ENCODE data around the gene ING4.
"Not testable (repeated sequence)": the region's sequence is repeated elsewhere in the genome, so short reads cannot be mapped to it uniquely, and the experiment has no call there.

ING4 gene
- 11.3 to 61.1 (median 22.2) reads per million in 9 experiments for total RNA-seq

- no peaks in the 10 kb centered on the region for H3K27me3 Mint-ChIP-seq
- peak within 1 kb of the TSS; percentile 98 for H3K27ac Mint-ChIP-seq
- no peaks in the 10 kb centered on the region for H3K9me3 Mint-ChIP-seq
- DNase-seq (peak; percentile 95 to 96 (median 95)), ATAC-seq (replicated peaks) (peak; percentile 99)
- H3K4me3 Mint-ChIP-seq: peak within 1 kb of the TSS; percentile 98 to 99
- H3K4me1 Mint-ChIP-seq (ENCODE audit: low read depth in 2 of 2): peaks cover 16 to 20% of the 10 kb centered on the region in 2 donors
- H3K36me3 Mint-ChIP-seq (ENCODE audit: insufficient read depth): peaks cover 31% of the 10 kb centered on the region
Observed at GRCh38 chr12:6662906-6663742, at the start of gene ING4. Gene ING4 (minus strand): TSS chr12:6663119. CDS start chr12:6663101, 18 bp downstream.

- peak overlapping the region; percentile 84 to 90 for H3K4me3 Mint-ChIP-seq
- peak overlapping the region; percentile 89 to 90 for H3K27ac Mint-ChIP-seq
- ATAC-seq (replicated peaks): peak; percentile 35
- no peaks in the 10 kb centered on the region for H3K9me3 Mint-ChIP-seq
- peak in 1 of 3 experiments; percentile 23 for DNase-seq
- H3K36me3 Mint-ChIP-seq (ENCODE audit: insufficient read depth): peaks cover 5% of the 10 kb centered on the region
- peaks cover 4 to 7% of the 10 kb centered on the region in 2 donors for H3K4me1 Mint-ChIP-seq (ENCODE audit: low read depth in 2 of 2)
- peaks cover 15 to 29% of the 10 kb centered on the region in 2 donors for H3K27me3 Mint-ChIP-seq
Observed at GRCh38 chr12:6708960-6709394, 46.1 kb upstream of the ING4 start.

- H3K9me3 Mint-ChIP-seq; H3K36me3 Mint-ChIP-seq (ENCODE audit: insufficient read depth); DNase-seq; ATAC-seq (replicated peaks); H3K4me3 Mint-ChIP-seq; H3K4me1 Mint-ChIP-seq (ENCODE audit: low read depth in 2 of 2); H3K27ac Mint-ChIP-seq: not testable (repeated sequence)
- peaks cover 21 to 36% of the 10 kb centered on the region in 2 donors for H3K27me3 Mint-ChIP-seq
Observed at GRCh38 chr12:6708351-6708750, 45.4 kb upstream of the ING4 start.

GRCh38 chr12:6703631-6704030, 40.7 kb upstream of the ING4 start:
- Mint-ChIP-seq H3K9me3 (no peaks in the 10 kb centered on the region), H3K4me1 (ENCODE audit: low read depth in 2 of 2) (peaks cover 12 to 18% of the 10 kb centered on the region in 2 donors), H3K4me3 (no peak overlapping the region), H3K27me3 (peaks cover 60 to 67% of the 10 kb centered on the region in 2 donors), H3K36me3 (ENCODE audit: insufficient read depth) (peaks cover 3% of the 10 kb centered on the region), H3K27ac (no peak overlapping the region)
- ATAC-seq (replicated peaks): no peak
- no peak for DNase-seq

GRCh38 chr12:6701078-6701768, 38.3 kb upstream of the ING4 start:
- peak overlapping the region in 1 of 2 donors; percentile 11 for H3K27ac Mint-ChIP-seq
- H3K9me3 Mint-ChIP-seq: no peaks in the 10 kb centered on the region
- H3K4me3 Mint-ChIP-seq: peak overlapping the region; percentile 51 to 80
- no peak for DNase-seq
- peaks cover 12 to 22% of the 10 kb centered on the region in 2 donors for H3K4me1 Mint-ChIP-seq (ENCODE audit: low read depth in 2 of 2)
- no peak for ATAC-seq (replicated peaks)
- H3K27me3 Mint-ChIP-seq: peaks cover 67 to 85% of the 10 kb centered on the region in 2 donors
- peaks cover 6% of the 10 kb centered on the region for H3K36me3 Mint-ChIP-seq (ENCODE audit: insufficient read depth)

- DNase-seq (peak; percentile 43 to 48 (median 46)), ATAC-seq (replicated peaks) (peak; percentile 80)
- Mint-ChIP-seq H3K27ac (peak within 1 kb of the TSS in 1 of 2 donors; percentile 11), H3K4me3 (peak within 1 kb of the TSS; percentile 66 to 80), H3K36me3 (ENCODE audit: insufficient read depth) (peaks cover 3% of the 10 kb centered on the region), H3K4me1 (ENCODE audit: low read depth in 2 of 2) (peaks cover 12 to 22% of the 10 kb centered on the region in 2 donors), H3K27me3 (peaks cover 67 to 83% of the 10 kb centered on the region in 2 donors), H3K9me3 (no peaks in the 10 kb centered on the region)
Observed at GRCh38 chr12:6700646-6701051, 37.7 kb upstream of the ING4 start, which contains the start of gene PIANP. Gene PIANP (minus strand): TSS chr12:6700815. CDS start chr12:6698061, 2,754 bp downstream.

GRCh38 chr12:6699989-6700645, 37.2 kb upstream of the ING4 start:
- Mint-ChIP-seq H3K4me3 (peak overlapping the region; percentile 63 to 66), H3K27me3 (peaks cover 63 to 78% of the 10 kb centered on the region in 2 donors), H3K36me3 (ENCODE audit: insufficient read depth) (peaks cover 3% of the 10 kb centered on the region), H3K9me3 (no peaks in the 10 kb centered on the region), H3K4me1 (ENCODE audit: low read depth in 2 of 2) (peaks cover 12 to 22% of the 10 kb centered on the region in 2 donors), H3K27ac (no peak overlapping the region)
- peak; percentile 48 for ATAC-seq (replicated peaks)
- no peak for DNase-seq

GRCh38 chr12:6699259-6699988, 36.5 kb upstream of the ING4 start:
- no peak for DNase-seq
- H3K27me3 Mint-ChIP-seq: peaks cover 56 to 71% of the 10 kb centered on the region in 2 donors

GRCh38 chr12:6698352-6699046, 35.6 kb upstream of the ING4 start:
- no peak overlapping the region for H3K27ac Mint-ChIP-seq
- H3K4me3 Mint-ChIP-seq: peak overlapping the region; percentile 63 to 66
- no peak for DNase-seq
- no peaks in the 10 kb centered on the region for H3K9me3 Mint-ChIP-seq
- H3K4me1 Mint-ChIP-seq (ENCODE audit: low read depth in 2 of 2): peaks cover 12 to 23% of the 10 kb centered on the region in 2 donors
- H3K27me3 Mint-ChIP-seq: peaks cover 47 to 62% of the 10 kb centered on the region in 2 donors
- ATAC-seq (replicated peaks): no peak
- peaks cover 3% of the 10 kb centered on the region for H3K36me3 Mint-ChIP-seq (ENCODE audit: insufficient read depth)

More at GRCh38 chr12:6699259-6699988, 36.5 kb upstream of the ING4 start:
- peaks cover 3% of the 10 kb centered on the region for H3K36me3 Mint-ChIP-seq (ENCODE audit: insufficient read depth)
- H3K4me1 Mint-ChIP-seq (ENCODE audit: low read depth in 2 of 2): peaks cover 12 to 22% of the 10 kb centered on the region in 2 donors
- H3K9me3 Mint-ChIP-seq: no peaks in the 10 kb centered on the region
- ATAC-seq (replicated peaks): no peak
- H3K4me3 Mint-ChIP-seq: peak overlapping the region; percentile 63 to 66
- H3K27ac Mint-ChIP-seq: no peak overlapping the region

GRCh38 chr12:6697584-6698351, 34.8 kb upstream of the ING4 start:
- Mint-ChIP-seq H3K9me3 (no peaks in the 10 kb centered on the region), H3K36me3 (ENCODE audit: insufficient read depth) (peaks cover 3% of the 10 kb centered on the region), H3K4me1 (ENCODE audit: low read depth in 2 of 2) (peaks cover 12 to 23% of the 10 kb centered on the region in 2 donors), H3K4me3 (no peak overlapping the region), H3K27me3 (peaks cover 40 to 54% of the 10 kb centered on the region in 2 donors), H3K27ac (peak overlapping the region in 1 of 2 donors; percentile 44)
- DNase-seq: no peak
- ATAC-seq (replicated peaks): peak; percentile 53

GRCh38 chr12:6696690-6697583, 34.0 kb upstream of the ING4 start:
- Mint-ChIP-seq H3K27ac (peak overlapping the region in 1 of 2 donors; percentile 44), H3K36me3 (ENCODE audit: insufficient read depth) (peaks cover 3% of the 10 kb centered on the region), H3K9me3 (no peaks in the 10 kb centered on the region), H3K4me3 (no peak overlapping the region), H3K27me3 (peaks cover 32 to 46% of the 10 kb centered on the region in 2 donors), H3K4me1 (ENCODE audit: low read depth in 2 of 2) (peaks cover 17 to 23% of the 10 kb centered on the region in 2 donors)
- DNase-seq (no peak), ATAC-seq (replicated peaks) (no peak)
